Calu3 (cell line): Measurements from ENCODE around the gene SLC45A2. TPM values are rescaled to one million over a fixed set of nuclear protein-coding genes. Genes with fewer than 3 reads are reported as not detected.

ENCODE experiments used
- BruUV-seq: library from RNA; stranded (reverse); fragments of 400-500 nt; replicated peaks from 2 replicates; lab custom pipeline; 2021; lab: Mats Ljungman, UMichigan
- CTCF ChIA-PET: fragments of 300-600 bp; sonication (Branson Sonifier 250); formaldehyde crosslinking; loops from one replicate; lab custom pipeline; 2022; ENCODE audit warnings: antibody characterized with exemption; lab: Charles Lee
- DNase-seq: peaks from one replicate; pipeline ENCODE4 v3.0.0; 2022
- H3K27ac Mint-ChIP-seq: one replicate; pipeline ENCODE4 v1.8.0; 2022; ENCODE audit warnings: mixed read lengths; ENCODE audit not compliant: unreplicated experiment
- H3K27me3 Mint-ChIP-seq: one replicate; pipeline ENCODE4 v1.8.0; 2022; ENCODE audit warnings: mixed read lengths; ENCODE audit not compliant: unreplicated experiment
- H3K36me3 Mint-ChIP-seq: one replicate; pipeline ENCODE4 v1.8.0; 2022; ENCODE audit warnings: mild to moderate bottlenecking, moderate library complexity, mixed read lengths; ENCODE audit not compliant: insufficient read depth, unreplicated experiment
- H3K4me1 Mint-ChIP-seq: one replicate; pipeline ENCODE4 v1.8.0; 2022; ENCODE audit warnings: mild to moderate bottlenecking, low read depth, mixed read lengths; ENCODE audit not compliant: unreplicated experiment
- H3K4me3 Mint-ChIP-seq: one replicate; pipeline ENCODE4 v1.8.0; 2022; ENCODE audit warnings: mild to moderate bottlenecking, low read depth, moderate library complexity, mixed read lengths; ENCODE audit not compliant: unreplicated experiment
- H3K9me3 Mint-ChIP-seq: one replicate; pipeline ENCODE4 v1.8.0; 2022; ENCODE audit warnings: low read depth, mixed read lengths; ENCODE audit not compliant: unreplicated experiment
- intact Hi-C: fragments of 100-400 bp; cut with micrococcal nuclease; formaldehyde crosslinking; loops from one replicate; pipeline ENCODE4 v1.10.0; 2022; ENCODE audit not compliant: unreplicated experiment
- total RNA-seq: library from RNA; stranded (reverse); gene quantifications from 2 replicates; pipeline ENCODE4 v1.2.3, GENCODE V29; 2022
- TF ChIP-seq, protein P1 (sequence below): fragments of 200-600 bp; IDR thresholded peaks from one replicate; pipeline ENCODE4 v1.8.0; 2022; ENCODE audit warnings: antibody characterized with exemption; ENCODE audit not compliant: unreplicated experiment

Gene SLC45A2
- total RNA-seq, 1 experiment from 2014 or later: not detected

DNA sequence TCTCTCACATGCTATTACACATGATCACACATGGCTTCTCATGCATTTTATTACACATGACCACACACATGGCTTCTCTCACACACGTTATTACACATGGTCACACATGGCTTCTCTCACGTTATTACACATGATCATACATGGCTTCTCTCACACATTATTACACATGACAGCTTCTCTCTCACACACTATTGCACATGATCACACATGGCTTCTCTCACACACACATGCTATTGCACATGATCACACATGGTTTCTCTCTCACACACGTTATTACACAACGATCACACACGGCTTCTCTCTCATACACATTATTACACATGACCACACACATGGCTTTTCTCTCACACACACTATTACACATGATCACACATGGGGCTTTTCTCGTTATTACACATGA is 954 bp upstream of the SLC45A2 start:
- DNase-seq: no peak
- Mint-ChIP-seq H3K9me3 (no peaks in the 10 kb centered on the region), H3K4me1 (no peaks in the 10 kb centered on the region), H3K27me3 (no peaks in the 10 kb centered on the region), H3K4me3 (no peak overlapping the region), H3K27ac (no peak overlapping the region), H3K36me3 (no peaks in the 10 kb centered on the region)
- intact Hi-C loops: no loop called here
- CTCF ChIA-PET: no interaction called here
- no TSS peak for BruUV-seq
- TF ChIP-seq, protein P1, sequence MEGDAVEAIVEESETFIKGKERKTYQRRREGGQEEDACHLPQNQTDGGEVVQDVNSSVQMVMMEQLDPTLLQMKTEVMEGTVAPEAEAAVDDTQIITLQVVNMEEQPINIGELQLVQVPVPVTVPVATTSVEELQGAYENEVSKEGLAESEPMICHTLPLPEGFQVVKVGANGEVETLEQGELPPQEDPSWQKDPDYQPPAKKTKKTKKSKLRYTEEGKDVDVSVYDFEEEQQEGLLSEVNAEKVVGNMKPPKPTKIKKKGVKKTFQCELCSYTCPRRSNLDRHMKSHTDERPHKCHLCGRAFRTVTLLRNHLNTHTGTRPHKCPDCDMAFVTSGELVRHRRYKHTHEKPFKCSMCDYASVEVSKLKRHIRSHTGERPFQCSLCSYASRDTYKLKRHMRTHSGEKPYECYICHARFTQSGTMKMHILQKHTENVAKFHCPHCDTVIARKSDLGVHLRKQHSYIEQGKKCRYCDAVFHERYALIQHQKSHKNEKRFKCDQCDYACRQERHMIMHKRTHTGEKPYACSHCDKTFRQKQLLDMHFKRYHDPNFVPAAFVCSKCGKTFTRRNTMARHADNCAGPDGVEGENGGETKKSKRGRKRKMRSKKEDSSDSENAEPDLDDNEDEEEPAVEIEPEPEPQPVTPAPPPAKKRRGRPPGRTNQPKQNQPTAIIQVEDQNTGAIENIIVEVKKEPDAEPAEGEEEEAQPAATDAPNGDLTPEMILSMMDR: no peak

DNA sequence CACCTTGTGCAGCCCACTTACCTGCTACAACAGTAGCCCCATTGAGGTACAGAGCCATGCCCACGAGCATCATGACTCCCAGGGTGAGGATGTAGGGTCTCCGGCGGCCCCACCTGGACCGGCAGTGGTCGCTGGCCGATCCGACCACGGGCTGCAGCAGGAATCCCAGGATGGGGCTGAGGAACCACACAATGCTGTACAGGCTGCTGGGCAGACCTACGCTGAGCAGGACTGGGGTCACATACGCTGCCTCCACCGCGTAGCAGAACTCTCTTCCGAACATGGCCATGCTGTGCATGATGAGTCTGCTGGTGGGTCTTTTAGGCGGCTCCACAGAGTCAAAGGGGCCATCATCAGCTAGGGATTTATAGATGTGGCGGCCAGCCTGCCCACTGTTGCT is 315 bp downstream of the SLC45A2 start:
- intact Hi-C loops: no loop called here
- TF ChIP-seq, protein P1: no peak
- Mint-ChIP-seq H3K27me3 (no peaks in the 10 kb centered on the region), H3K4me3 (no peak overlapping the region), H3K4me1 (no peaks in the 10 kb centered on the region), H3K27ac (no peak overlapping the region), H3K9me3 (no peaks in the 10 kb centered on the region), H3K36me3 (no peaks in the 10 kb centered on the region)
- BruUV-seq: no TSS peak
- CTCF ChIA-PET: no interaction called here
- no peak for DNase-seq

- Mint-ChIP-seq H3K36me3 (no peaks in the 10 kb centered on the region), H3K27me3 (no peaks in the 10 kb centered on the region), H3K4me1 (no peaks in the 10 kb centered on the region), H3K4me3 (no peak overlapping the region), H3K27ac (no peak overlapping the region), H3K9me3 (no peaks in the 10 kb centered on the region)
- CTCF ChIA-PET: no interaction called here
- no TSS peak for BruUV-seq
- TF ChIP-seq, protein P1: no peak
- intact Hi-C loops: no loop called here
- DNase-seq: no peak
Observed at GRCh38 chr5:33981408-33982162, 2.9 kb downstream of the SLC45A2 start.

DNA sequence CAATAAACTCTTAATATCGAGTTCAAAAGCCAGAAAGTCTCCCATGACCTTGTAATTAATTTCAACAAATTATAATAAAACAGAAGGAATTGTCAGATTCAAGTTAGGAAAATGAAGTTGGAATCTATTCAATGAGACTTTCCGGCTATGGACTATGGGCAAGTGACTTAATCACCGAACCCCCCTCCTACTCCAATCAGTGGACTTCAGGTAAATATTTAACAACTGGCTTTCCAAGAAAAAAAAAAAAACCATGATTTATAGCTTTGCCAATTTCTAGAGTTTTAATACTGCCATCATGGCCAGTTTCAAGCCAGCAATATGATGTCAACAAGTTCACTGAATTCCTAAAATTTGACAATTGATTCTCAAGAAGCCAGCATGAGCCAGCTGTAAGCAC is 4.5 kb downstream of the SLC45A2 start:
- no peaks in the 10 kb centered on the region for H3K9me3 Mint-ChIP-seq
- intact Hi-C loops: no loop called here
- no peaks in the 10 kb centered on the region for H3K27me3 Mint-ChIP-seq
- no peak for DNase-seq
- CTCF ChIA-PET: no interaction called here
- no peak overlapping the region for H3K27ac Mint-ChIP-seq
- no peak overlapping the region for H3K4me3 Mint-ChIP-seq
- no peaks in the 10 kb centered on the region for H3K4me1 Mint-ChIP-seq
- no peaks in the 10 kb centered on the region for H3K36me3 Mint-ChIP-seq
- TF ChIP-seq, protein P1: no peak
- no TSS peak for BruUV-seq
